D721Med (cell line): Measurements from ENCODE around the gene DLL3.
"Not testable (repeated sequence)": the region's sequence is repeated elsewhere in the genome, so short reads cannot be mapped to it uniquely, and the experiment has no call there.

Experiments
- DNase-seq: peaks from one replicate; pipeline ENCODE4 v3.0.0; 2011; ENCODE audit warnings: low spot score; ENCODE audit not compliant: insufficient read length
- FAIRE-seq: peaks from 2 replicates; lab custom pipeline; 2011; peaks lifted over from hg19 to GRCh38; lab: Jason Lieb, UNC
- TF ChIP-seq, protein P1 (sequence below): IDR thresholded peaks from 2 replicates; pipeline ENCODE4 v1.5.1; 2012; ENCODE audit warnings: mild to moderate bottlenecking, control low read depth; ENCODE audit not compliant: insufficient read depth; ENCODE audit errors: missing control alignments

DLL3 gene, protein sequence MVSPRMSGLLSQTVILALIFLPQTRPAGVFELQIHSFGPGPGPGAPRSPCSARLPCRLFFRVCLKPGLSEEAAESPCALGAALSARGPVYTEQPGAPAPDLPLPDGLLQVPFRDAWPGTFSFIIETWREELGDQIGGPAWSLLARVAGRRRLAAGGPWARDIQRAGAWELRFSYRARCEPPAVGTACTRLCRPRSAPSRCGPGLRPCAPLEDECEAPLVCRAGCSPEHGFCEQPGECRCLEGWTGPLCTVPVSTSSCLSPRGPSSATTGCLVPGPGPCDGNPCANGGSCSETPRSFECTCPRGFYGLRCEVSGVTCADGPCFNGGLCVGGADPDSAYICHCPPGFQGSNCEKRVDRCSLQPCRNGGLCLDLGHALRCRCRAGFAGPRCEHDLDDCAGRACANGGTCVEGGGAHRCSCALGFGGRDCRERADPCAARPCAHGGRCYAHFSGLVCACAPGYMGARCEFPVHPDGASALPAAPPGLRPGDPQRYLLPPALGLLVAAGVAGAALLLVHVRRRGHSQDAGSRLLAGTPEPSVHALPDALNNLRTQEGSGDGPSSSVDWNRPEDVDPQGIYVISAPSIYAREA

DNA sequence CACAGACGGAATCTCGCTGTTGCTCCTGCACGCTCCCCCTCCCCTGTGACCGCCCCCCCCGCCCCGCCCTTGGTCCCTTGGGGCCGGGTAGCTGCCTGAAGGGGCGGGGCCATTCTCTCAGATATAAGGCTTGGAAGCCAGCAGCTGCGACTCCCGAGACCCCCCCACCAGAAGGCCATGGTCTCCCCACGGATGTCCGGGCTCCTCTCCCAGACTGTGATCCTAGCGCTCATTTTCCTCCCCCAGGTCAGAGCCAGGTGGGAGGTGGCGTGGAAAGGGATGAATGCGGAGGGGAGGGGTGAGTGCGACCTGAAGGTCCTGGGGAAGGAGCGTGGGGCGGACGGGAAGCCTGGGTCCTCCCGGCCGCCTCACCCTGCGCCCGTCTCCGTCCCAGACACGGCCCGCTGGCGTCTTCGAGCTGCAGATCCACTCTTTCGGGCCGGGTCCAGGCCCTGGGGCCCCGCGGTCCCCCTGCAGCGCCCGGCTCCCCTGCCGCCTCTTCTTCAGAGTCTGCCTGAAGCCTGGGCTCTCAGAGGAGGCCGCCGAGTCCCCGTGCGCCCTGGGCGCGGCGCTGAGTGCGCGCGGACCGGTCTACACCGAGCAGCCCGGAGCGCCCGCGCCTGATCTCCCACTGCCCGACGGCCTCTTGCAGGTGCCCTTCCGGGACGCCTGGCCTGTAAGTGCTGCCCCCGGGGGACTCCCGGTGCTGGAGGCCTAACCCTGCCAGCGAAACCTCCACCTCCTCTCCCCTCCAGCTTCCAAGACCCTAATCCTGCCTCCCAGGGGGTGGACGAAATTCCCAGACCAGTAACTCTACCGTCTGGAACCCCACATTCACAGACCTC is at the start of gene DLL3:
Gene DLL3, plus strand, starts transcription at position 150 of the 845 bp plus-strand sequence. Its CDS starts 28 bp downstream, at position 178.
- DNase-seq (no peak), FAIRE-seq (no peak)
- TF ChIP-seq, protein P1, sequence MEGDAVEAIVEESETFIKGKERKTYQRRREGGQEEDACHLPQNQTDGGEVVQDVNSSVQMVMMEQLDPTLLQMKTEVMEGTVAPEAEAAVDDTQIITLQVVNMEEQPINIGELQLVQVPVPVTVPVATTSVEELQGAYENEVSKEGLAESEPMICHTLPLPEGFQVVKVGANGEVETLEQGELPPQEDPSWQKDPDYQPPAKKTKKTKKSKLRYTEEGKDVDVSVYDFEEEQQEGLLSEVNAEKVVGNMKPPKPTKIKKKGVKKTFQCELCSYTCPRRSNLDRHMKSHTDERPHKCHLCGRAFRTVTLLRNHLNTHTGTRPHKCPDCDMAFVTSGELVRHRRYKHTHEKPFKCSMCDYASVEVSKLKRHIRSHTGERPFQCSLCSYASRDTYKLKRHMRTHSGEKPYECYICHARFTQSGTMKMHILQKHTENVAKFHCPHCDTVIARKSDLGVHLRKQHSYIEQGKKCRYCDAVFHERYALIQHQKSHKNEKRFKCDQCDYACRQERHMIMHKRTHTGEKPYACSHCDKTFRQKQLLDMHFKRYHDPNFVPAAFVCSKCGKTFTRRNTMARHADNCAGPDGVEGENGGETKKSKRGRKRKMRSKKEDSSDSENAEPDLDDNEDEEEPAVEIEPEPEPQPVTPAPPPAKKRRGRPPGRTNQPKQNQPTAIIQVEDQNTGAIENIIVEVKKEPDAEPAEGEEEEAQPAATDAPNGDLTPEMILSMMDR, result no peak

DNA sequence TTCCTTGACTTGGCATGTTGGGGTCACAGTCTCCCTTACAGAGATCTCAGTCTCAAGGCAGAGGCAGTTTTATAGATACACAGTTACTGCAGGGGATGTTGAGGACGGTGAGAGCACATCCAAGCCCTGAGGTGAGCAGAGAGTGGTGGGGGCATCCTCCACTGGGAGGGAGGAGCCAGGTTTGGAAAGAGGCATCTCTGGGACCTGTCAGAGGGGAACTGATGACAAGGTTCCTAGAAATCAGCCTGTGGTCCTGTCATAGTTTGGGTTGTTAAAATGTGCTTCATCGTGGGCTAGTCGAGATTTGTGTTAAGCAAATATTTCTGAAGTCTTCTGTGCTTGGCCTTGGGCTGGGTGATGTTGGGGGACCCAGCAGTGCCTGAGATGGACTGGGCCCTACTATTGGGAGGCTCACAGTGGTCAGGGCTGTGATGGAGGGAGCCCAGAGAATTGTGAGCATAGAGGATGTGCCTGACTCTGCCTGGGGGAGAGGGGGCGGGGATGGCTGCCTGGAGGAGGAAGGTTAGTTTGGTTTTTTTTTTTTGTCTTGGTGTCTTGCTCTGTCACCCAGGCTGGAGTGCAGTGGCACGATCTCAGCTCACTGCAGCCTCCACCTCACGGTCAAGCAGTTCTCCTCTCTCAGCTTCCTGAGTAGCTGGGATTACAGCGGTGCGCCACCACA is 49.5 kb upstream of the DLL3 start:
- TF ChIP-seq, protein P1, result no peak
- no peak for DNase-seq
- FAIRE-seq, result no peak

DNA sequence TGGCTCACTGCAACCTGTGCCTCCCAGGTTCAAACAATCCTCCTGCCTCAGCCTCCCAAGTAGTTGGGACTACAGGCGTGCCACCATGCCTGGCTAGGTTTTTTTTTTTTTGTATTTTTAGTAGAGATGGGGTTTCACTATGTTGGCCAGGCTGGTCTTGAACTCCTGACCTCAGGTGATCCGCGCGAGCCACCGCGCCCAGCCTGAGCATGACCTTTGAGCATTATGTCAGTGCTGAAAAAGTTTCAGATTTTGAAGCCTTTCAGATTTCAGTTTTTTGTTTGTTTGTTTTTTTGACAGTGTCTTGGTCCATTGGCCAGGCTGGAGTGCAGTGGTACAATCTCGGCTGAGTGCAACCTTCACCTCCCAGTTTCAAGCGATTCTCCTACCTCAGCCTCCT is 47.5 kb upstream of the DLL3 start:
- not testable (repeated sequence) for DNase-seq, FAIRE-seq

DNA sequence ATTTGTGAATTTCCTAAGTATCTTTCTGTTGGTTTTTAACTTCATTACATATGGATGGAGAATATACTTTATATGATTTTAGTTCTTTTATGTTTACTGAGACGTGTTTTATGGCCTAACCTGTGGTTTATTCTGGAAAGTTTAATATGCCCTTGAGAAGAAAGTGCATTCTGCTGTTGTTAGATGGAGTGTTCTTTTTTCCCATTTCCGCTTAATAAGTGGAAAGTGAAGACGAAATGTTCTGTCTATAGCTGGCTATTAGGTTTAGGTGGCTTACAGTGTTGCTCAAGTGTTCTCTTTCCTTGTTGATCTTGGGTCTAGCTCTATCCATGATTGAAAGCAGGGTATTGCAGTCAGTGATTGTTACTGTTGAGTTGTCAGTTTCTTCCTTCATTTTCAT is 35.3 kb upstream of the DLL3 start:
- TF ChIP-seq, protein P1, result no peak
- FAIRE-seq (no peak), DNase-seq (no peak)

DNA sequence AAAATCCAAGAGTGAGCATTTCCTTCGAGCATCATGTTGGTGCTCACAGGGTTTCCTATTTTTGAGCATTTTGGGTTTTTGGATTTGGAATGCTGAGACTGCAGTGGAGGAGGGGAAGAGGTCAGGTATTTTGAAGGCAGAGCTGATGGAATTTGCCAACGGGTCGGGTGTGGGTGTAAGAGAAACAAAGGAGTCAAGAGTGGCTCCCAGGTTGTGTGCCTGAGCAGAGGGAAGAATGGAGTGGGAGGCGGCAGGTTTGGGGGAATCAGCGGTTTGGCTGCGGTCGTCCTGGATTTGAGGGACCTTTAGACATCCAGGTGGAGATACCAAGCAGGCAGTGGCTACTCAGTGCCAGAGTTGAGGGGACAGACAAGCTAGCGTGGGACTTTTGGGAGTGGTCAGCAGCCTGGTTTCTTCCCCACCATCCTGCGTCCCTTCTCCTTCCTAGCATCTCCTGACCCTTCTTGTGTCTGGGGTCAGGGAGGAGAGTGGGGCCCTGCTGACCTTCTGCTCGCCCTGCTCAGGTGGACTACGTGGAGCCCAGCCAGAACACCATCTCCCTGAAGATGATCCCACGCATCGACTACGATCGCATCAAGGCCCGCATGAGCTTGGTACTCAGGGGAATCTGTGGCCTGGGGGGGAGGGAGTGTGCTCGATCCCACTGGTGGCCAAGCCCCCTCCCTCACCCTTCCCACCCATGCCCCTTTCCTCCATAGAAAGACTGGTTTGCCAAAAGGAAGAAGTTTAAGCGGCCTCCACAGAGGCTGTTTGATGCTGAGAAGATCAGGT is 32.6 kb upstream of the DLL3 start:
- FAIRE-seq, result no peak
- TF ChIP-seq, protein P1, result no peak
- DNase-seq, result no peak

DNA sequence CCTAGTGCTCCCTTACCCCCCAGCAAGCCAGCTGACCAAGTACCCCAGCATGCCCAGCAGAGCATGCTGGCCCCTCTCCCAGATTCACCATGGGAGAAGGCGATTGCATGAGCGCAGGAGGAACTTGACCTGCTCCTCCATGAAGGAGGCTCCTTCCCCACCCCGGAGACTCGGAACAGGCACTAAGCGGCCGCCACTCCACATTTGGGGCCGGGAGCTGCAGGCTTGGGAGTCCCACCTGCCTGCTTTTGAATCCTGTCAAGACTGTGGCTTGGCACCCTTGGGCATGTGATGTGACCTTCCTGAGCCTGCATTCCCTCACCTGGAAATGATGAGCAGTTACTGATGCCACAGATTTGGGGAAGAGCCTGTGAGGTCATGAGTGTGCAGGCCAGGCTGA is 30.8 kb upstream of the DLL3 start:
- DNase-seq, result no peak
- no peak for FAIRE-seq
- TF ChIP-seq, protein P1, result no peak
